Ovary (tissue), 9 donors: ENCODE results near the gene SMG6. TPM values are rescaled to one million over a fixed set of nuclear protein-coding genes. Genes with fewer than 3 reads are reported as not detected.

Experiments used
- DNase-seq, 5 donors: peaks; one replicate each; pipeline ENCODE4 v3.0.0-alpha.2; 2019 to 2020
- H3K27ac ChIP-seq, 2 donors: fragments of 200-600 bp; one replicate each; pipeline versions ENCODE4 v1.5.1 to v1.8.0; 2019 to 2022
- H3K27me3 ChIP-seq: fragments of 200-600 bp; one replicate; pipeline ENCODE4 v1.8.0; 2022
- H3K36me3 ChIP-seq: fragments of 200-600 bp; sonication (generic); one replicate; pipeline ENCODE4 v1.5.1; 2019
- H3K4me1 ChIP-seq: one replicate; pipeline ENCODE4 v1.8.1; 2013; ENCODE audit warnings: mild to moderate bottlenecking, moderate library complexity; ENCODE audit not compliant: insufficient read depth
- H3K4me3 ChIP-seq: fragments of 200-600 bp; sonication (generic); one replicate; pipeline ENCODE4 v1.5.1; 2017
- H3K9me3 ChIP-seq, 2 donors: fragments of 200-600 bp in 1 of 2; sonication (generic) in 1 of 2; one replicate each; pipeline versions ENCODE4 v1.5.1 to v1.8.1; 2013 to 2019; ENCODE audit warnings: mild to moderate bottlenecking in 1 of 2, moderate library complexity in 1 of 2
- EP300 ChIP-seq: sonication (generic); formaldehyde crosslinking; IDR thresholded peaks from one replicate; pipeline ENCODE4 v1.6.1; 2017; ENCODE audit warnings: antibody characterized with exemption
- POLR2A ChIP-seq: fragments of 450-650 bp; IDR thresholded peaks from one replicate; pipeline ENCODE4 v1.6.1; 2017; ENCODE audit warnings: antibody characterized with exemption, mild to moderate bottlenecking, moderate library complexity
- WGBS, 3 donors: extraction: QIAGEN DNeasy Blood & Tissue Kit in 1 of 3; methylation state at CpG; one replicate each; pipeline versions ENCODE4 v1.1.5 to v1.1.7; 2013 to 2017; 5-methylcytosine and 5-hydroxymethylcytosine counted together
- intact Hi-C, 4 donors: fragments of 100-400 bp; cut with DNase I; formaldehyde crosslinking; loops; one replicate each; pipeline versions ENCODE4 v1.11.0 to v1.15.1; 2022 to 2023
- polyA plus RNA-seq, 2 donors: library from polyadenylated mRNA; stranded (reverse); fragments of 200-250 nt in 1 of 2; fragments of 350-450 nt in 1 of 2; fragmentation: Illumina TruSeq in 1 of 2; extraction: RNeasy Lipid Tissue Mini Kit (QIAGEN cat#74804) in 1 of 2; gene quantifications; one replicate each; pipeline ENCODE4 v1.2.3, GENCODE V29; 2013 to 2014
- total RNA-seq, 7 donors: library from RNA; depleted of rRNA in 2 of 7; stranded (reverse); fragments of >200 nt in 2 of 7; fragmentation: NEBNext Ultra II Directional in 3 of 7; extraction: Animal tissue kit (Norgen Biotek cat#: 25700) in 3 of 7; gene quantifications; one replicate each; pipeline versions ENCODE4 v1.1.0 to v1.2.4, GENCODE V29; 2016 to 2023
- TF ChIP-seq, protein P1 (sequence below), 3 donors: fragments of 450-650 bp in 2 of 3; fragments of 200-600 bp in 1 of 3; IDR thresholded peaks; one replicate each; pipeline versions ENCODE4 v1.5.1 to v1.8.0; 2016 to 2022; ENCODE audit warnings: antibody characterized with exemption in 3 of 3, mild to moderate bottlenecking in 1 of 3
- donor health status: DM: no; HTN: no; CAD: no; lungs with moderate emphysema.
- donor health status: DM: no; HTN: no; CAD: no.
- donor health status: Bipolar disorder and iron deficiency.
- donor health status: DM: yes; HTN: yes; CAD: no.
- donor health status: DM: no; HTN: no; CAD: no.
- donor health status: DM: yes; HTN: yes; CAD: no.

Gene SMG6
- total and polyA plus RNA-seq, 9 donors, result 33.8 to 66.0 (median 51.0) TPM

DNA sequence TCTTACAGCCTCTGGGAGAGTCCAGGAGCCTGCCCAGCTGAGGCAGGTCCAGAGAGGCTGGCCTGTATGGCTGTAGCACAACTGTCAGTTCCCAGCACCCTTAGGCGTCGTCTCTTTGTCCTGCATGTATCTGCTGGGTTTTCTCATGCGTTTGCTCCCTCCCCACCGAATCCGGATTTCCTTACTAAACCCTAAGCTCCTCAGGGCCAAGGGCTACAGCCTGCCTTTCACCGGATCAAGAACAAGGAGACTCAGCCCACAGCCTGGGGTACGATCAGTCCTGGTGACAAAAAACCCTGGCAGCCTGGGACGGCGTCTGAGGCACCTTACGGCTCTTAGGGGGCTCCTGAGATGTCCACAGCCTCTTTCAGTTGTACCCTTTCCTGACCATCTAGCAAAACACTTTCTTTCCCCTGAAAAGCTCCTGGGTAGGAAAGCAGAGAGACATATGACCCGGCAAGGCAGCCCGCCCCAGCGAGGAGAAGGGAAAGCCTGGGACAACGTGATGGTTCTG, 236.5 kb downstream of the SMG6 start:
- WGBS, 3 donors, result 41 to 47% (median 42%) methylated on average over 14 of the region's 14 CpGs
- Histone ChIP-seq H3K9me3 (no peaks in the 10 kb centered on the region), H3K4me1 (peaks cover 44% of the 10 kb centered on the region), H3K4me3 (no peak overlapping the region), H3K27me3 (no peaks in the 10 kb centered on the region), H3K36me3 (no peaks in the 10 kb centered on the region), H3K27ac (peak overlapping the region in 1 of 2 donors; percentile 49)
- no peak for DNase-seq
- TF ChIP-seq, protein P1, sequence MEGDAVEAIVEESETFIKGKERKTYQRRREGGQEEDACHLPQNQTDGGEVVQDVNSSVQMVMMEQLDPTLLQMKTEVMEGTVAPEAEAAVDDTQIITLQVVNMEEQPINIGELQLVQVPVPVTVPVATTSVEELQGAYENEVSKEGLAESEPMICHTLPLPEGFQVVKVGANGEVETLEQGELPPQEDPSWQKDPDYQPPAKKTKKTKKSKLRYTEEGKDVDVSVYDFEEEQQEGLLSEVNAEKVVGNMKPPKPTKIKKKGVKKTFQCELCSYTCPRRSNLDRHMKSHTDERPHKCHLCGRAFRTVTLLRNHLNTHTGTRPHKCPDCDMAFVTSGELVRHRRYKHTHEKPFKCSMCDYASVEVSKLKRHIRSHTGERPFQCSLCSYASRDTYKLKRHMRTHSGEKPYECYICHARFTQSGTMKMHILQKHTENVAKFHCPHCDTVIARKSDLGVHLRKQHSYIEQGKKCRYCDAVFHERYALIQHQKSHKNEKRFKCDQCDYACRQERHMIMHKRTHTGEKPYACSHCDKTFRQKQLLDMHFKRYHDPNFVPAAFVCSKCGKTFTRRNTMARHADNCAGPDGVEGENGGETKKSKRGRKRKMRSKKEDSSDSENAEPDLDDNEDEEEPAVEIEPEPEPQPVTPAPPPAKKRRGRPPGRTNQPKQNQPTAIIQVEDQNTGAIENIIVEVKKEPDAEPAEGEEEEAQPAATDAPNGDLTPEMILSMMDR (IDR thresholded peaks at IDR 0.05), result no peak
- TF ChIP-seq EP300 (no peak), POLR2A (no peak)
- intact Hi-C loops, result no loop called here

DNA sequence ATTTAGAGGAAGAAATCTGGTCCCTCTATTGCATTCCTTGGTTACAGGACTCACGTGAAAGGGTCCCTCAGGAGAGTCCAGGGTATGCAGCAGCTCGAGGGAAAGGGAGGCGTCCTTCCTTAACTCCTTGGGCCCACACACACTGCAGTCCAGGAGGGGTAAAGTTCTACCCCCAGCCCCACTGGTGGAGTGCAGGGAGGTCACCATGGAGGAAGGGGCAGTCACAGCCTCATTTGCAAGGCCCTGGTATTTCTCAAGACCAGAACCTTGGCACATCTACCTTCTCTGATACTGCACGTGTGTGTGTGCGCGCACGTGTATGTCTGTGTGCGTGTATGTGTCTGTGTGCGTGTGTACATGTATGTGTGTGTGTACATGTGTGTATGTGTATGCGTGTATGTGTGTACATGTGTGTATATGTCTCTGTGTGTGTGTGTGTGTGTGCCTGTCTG, 237.6 kb downstream of the SMG6 start:
- peaks cover 43% of the 10 kb centered on the region for H3K4me1 ChIP-seq
- H3K27ac ChIP-seq, result peak overlapping the region in 1 of 2 donors; percentile 27
- no peak overlapping the region for H3K4me3 ChIP-seq
- no peaks in the 10 kb centered on the region for H3K36me3 ChIP-seq
- no peak for DNase-seq
- 56 to 60% (median 60%) methylated on average over 10 of the region's 10 CpGs for WGBS, 3 donors
- no peaks in the 10 kb centered on the region for H3K27me3 ChIP-seq
- no peaks in the 10 kb centered on the region for H3K9me3 ChIP-seq
- no peak for TF ChIP-seq EP300
- no peak for TF ChIP-seq POLR2A
- TF ChIP-seq, protein P1 (IDR thresholded peaks at IDR 0.05), result no peak
- intact Hi-C loops, result no loop called here

DNA sequence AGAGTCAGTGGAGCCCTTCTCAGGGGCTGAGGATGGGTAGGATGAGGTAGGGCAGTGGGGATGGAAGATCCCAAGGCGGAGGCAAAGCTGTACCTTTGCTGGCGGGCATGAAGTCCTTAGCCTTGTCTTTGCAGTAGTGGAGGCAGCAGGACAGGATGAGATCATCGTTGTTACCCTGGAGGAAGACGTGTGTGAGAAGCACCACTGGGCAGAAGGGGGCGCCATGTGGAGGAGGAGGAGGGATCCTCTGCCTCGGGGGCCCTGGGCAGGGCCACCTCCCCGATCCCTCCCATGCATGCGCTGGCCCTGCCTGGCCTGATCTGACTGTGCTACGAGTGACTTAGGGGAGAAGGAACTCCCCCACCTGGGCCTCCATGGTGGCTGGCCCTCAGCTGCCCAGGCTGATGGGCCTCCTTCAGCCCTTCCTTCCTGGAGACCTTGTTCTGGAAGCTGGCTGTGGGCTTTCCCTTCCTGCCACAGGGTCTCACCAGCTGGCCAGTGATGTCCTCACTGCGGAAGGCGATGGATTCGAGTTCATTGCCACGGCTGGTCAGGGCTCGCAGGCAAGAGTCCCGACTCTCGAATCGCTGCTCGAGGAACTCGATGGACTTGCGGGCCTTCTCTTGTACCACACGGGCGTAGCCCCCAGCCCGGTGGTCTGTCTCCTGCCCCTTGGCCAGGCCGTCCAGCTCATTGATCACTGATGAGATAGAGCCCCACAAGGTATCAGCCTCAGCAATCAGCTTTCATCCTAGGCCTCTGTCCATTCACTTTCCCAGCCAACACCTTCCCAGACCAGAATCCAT, 238.4 kb downstream of the SMG6 start:
- peaks cover 47% of the 10 kb centered on the region for H3K4me1 ChIP-seq
- no peaks in the 10 kb centered on the region for H3K27me3 ChIP-seq
- TF ChIP-seq, protein P1 (IDR thresholded peaks at IDR 0.05), result no peak
- TF ChIP-seq EP300 (no peak), POLR2A (no peak)
- DNase-seq, result peak in 4 of 5 donors; percentile 44 to 64 (median 58)
- 78 to 82% (median 78%) methylated on average over 24 of the region's 24 CpGs for WGBS, 3 donors
- no peaks in the 10 kb centered on the region for H3K36me3 ChIP-seq
- H3K27ac ChIP-seq, result peak overlapping the region; percentile 15 to 61
- H3K4me3 ChIP-seq, result no peak overlapping the region
- intact Hi-C loops, result no loop called here
- H3K9me3 ChIP-seq, result no peaks in the 10 kb centered on the region

DNA sequence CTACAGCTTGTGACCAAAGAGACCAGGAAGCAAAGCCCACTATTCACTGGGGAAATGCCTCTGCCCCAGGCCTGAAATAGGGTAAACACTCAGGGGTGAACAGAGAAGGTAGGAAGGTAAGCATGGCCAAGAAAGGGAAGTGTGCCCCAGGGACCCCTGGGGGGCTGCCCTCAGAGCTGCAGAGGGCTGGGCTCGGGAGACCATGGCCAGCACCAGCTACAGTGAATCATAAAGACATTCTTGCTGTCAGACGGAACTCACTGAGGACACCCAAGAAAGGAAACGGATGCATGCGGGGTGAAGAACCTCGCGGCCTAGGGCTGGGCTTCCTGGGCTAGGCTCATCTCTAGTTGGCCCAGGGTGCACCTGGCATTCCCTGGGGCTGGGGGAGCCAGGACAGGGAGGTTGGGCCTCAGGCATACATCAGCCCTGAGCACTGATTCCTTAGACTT, 239.0 kb downstream of the SMG6 start:
- no peaks in the 10 kb centered on the region for H3K9me3 ChIP-seq
- TF ChIP-seq, protein P1 (IDR thresholded peaks at IDR 0.05), result no peak
- TF ChIP-seq EP300, result no peak
- TF ChIP-seq POLR2A, result no peak
- DNase-seq, result no peak
- H3K27ac ChIP-seq, result peak overlapping the region; percentile 61 to 89
- no peak overlapping the region for H3K4me3 ChIP-seq
- peaks cover 47% of the 10 kb centered on the region for H3K4me1 ChIP-seq
- no peaks in the 10 kb centered on the region for H3K27me3 ChIP-seq
- WGBS, 3 donors, result 70 to 77% (median 71%) methylated on average over 6 of the region's 6 CpGs
- H3K36me3 ChIP-seq, result no peaks in the 10 kb centered on the region
- intact Hi-C loops, result no loop called here
